ENCODE data around the gene TNRC6B.

GRCh38 chr22:40235308-40235707 lies 57.6 kb downstream of the TNRC6B start:
- TF ChIP-seq, protein P1, sequence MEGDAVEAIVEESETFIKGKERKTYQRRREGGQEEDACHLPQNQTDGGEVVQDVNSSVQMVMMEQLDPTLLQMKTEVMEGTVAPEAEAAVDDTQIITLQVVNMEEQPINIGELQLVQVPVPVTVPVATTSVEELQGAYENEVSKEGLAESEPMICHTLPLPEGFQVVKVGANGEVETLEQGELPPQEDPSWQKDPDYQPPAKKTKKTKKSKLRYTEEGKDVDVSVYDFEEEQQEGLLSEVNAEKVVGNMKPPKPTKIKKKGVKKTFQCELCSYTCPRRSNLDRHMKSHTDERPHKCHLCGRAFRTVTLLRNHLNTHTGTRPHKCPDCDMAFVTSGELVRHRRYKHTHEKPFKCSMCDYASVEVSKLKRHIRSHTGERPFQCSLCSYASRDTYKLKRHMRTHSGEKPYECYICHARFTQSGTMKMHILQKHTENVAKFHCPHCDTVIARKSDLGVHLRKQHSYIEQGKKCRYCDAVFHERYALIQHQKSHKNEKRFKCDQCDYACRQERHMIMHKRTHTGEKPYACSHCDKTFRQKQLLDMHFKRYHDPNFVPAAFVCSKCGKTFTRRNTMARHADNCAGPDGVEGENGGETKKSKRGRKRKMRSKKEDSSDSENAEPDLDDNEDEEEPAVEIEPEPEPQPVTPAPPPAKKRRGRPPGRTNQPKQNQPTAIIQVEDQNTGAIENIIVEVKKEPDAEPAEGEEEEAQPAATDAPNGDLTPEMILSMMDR (optimal IDR thresholded peaks at IDR 0.05 in 1 of 3, IDR thresholded peaks at IDR 0.05 in 1 of 3, conservative IDR thresholded peaks at IDR 0.05 in 1 of 3; ENCODE audit: extremely low read depth in 1 of 3, insufficient read depth in 2 of 3, low read length in 3 of 3): no peak
- no peak for TF ChIP-seq EZH2 (IDR thresholded peaks at IDR 0.05; ENCODE audit: low read length)

Data from keratinocyte (primary cell).